GM21526 (cell line): ENCODE measurements around the gene ICA1L.

Source experiments
- ATAC-seq: cut with Tn5 transposase; IDR thresholded peaks from one replicate; pipeline ENCODE4 v1.9.1; 2021; ENCODE audit warnings: moderate library complexity; ENCODE audit not compliant: unreplicated experiment, low FRiP score

The ICA1L gene

DNA sequence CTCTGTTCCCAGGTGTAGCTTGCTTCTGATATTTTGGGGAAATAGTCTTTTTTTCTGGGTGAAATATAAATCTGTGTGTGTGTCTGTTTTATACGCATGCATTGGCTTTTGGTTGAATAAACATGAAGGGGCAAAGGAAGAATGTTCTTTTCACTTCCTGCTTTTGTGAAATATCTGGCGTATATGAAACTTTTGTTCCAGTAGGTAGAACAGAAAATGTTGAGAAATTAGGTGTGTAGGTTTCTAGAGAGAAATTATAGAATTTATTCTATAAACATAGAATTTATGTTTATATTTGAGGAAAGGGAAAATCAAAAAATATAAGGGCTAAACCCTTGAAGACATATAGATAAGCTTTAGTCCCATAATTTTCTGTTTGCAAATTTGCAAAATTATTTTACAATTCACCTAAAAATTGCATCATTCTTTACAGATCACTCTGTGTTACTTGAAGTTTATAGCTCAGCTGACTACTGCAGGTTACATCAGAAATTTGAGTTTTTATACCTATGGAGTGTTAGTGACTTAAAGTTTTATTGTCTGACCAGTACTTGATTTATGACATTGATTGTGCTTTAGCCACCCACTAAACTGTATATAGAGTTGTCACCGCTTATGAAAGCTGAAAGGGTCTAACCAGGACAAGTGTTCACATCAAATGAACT lies 120.7 kb downstream of the ICA1L start:
- ATAC-seq: no peak

DNA sequence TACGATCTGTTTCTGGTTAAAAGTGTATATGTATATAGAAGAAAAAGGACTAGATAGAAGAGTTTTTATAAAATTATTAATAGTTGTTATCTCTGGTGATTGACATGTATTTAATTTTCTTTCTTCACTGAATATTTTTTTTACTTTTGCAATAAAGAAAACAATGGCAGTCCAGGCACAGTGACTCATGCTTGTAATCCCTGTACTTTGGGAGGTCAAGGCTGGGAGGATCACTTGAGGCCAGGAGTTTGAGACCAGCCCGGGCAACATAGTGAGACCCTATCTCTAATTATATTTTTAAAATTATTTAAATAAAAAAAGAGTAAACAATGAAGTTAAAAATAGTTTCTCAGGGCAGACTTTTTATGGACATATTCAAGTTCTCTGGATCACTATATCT lies 122.1 kb downstream of the ICA1L start:
- no peak for ATAC-seq

DNA sequence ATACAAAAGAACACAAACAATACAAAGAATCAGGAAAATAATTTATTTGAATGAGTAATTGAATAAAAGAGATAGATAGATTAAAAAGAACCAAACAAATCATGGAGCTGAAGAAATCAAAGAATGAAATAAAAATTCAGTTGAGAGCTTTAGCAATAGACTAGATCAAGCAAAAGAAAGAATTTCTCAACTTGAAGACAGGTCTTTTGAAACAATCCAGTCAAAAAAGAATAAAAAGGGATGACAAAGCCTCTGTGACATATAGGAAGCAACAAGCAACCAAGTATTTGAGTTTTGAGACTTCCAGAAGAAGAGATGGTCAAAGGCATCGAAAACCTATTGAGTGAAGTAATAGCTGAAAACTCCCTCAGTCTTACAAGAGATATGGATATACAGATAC lies 128.0 kb downstream of the ICA1L start:
- ATAC-seq: no peak

DNA sequence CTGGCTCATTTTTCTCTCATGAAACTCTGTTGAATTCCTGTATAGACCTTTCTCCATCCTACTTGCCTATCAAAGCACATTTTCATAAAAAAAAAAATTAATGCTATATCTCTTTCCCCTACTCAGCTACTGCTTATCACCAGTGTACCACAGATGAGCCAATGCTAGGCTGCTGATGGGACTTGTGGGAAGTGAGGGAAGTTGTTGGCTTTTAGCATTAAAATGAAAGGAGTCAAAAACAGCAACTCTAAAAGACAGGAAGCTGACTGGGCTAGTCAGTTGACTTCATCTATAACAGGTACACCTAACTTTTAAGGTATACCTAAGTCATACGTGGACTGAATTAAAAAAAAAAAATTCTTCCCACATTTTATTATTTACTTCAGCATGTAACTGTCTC lies 134.7 kb downstream of the ICA1L start:
- no peak for ATAC-seq

DNA sequence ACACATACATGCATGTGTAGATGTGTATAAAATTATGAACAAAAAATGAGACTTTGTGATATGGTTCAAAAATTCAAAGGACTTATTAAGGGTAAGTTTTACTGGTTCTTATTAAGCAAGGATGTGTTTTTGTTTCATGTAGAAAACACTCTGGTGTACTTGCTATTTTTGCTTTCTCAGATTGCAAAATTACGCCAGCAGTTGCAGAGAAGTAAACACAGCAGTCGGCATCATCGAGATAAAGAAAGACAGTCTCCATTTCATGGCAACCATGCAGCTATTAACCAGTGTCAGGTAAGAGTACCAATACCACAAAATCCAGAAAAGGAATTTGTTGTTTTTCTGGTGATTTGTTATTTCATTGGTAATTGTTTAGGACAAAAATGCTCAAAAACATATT lies 145.5 kb downstream of the ICA1L start:
- no peak for ATAC-seq

DNA sequence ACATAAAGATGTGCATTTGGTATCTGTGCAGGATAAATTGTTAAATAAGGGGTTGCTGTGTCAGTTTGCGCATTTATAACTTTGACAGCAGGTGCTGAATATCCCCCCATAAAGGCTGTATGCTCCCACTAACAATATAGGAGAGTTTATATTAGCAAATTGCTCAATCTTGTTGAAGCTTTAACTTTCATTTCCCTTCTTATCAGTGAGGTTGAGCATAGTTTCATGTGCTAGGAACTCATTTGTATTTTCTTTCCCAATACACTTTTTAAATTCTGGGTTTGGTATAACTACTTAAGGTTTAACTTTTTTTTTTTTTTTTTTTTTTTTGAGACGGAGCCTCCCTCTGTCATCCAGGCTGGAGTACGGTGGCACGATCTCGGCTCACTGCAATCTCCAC lies 147.8 kb downstream of the ICA1L start:
- no peak for ATAC-seq
